ENCODE results near the gene IMP3.

- TF ChIP-seq CTCF (IDR thresholded peaks at IDR 0.05; ENCODE audit: insufficient read depth, low read depth, low read length) = no peak
- TF ChIP-seq EZH2 (IDR thresholded peaks at IDR 0.05; ENCODE audit: insufficient read depth, low read length) = no peak
Measured at GRCh38 chr15:75639191-75639708, 774 bp downstream of the IMP3 start.
